GM19238 (cell line): ENCODE measurements around the gene POU2F3.

Experiments used
- DNase-seq: peaks from one replicate; pipeline ENCODE4 v3.0.0; 2011; ENCODE audit warnings: low spot score; ENCODE audit not compliant: insufficient read length

The POU2F3 gene

GRCh38 chr11:120316880-120317688 is 77.1 kb downstream of the POU2F3 start:
- DNase-seq, result no peak

- DNase-seq, result no peak
Measured at GRCh38 chr11:120317689-120318480, 77.9 kb downstream of the POU2F3 start.

DNA sequence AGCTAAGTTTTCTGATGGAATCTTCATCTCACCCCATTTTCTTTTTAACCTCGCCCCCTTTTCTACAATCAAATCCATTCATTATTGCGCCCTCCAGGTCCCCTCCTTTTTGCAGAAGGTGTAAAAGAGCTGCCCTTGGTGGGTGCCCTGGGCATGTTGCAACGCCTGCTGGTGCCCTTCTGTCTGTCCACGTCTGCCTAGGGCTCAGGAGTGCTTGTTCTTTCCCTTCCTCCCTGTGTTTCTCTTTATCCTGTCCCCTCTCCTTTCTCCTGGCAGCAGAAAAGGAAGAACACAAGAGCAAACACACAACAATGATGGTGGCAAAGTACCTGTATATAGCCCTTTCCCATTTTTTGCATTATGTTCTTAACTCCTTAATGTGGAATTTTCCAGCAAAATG is 79.0 kb downstream of the POU2F3 start:
- DNase-seq, result no peak

- no peak for DNase-seq
Measured at GRCh38 chr11:120324932-120325810, 85.2 kb downstream of the POU2F3 start, which contains the start of gene TLCD5. TLCD5 (plus strand) TSS chr11:120325299; CDS start chr11:120327442, 2,143 bp downstream.

- DNase-seq, result no peak
Measured at GRCh38 chr11:120326228-120326627, 86.3 kb downstream of the POU2F3 start.

DNA sequence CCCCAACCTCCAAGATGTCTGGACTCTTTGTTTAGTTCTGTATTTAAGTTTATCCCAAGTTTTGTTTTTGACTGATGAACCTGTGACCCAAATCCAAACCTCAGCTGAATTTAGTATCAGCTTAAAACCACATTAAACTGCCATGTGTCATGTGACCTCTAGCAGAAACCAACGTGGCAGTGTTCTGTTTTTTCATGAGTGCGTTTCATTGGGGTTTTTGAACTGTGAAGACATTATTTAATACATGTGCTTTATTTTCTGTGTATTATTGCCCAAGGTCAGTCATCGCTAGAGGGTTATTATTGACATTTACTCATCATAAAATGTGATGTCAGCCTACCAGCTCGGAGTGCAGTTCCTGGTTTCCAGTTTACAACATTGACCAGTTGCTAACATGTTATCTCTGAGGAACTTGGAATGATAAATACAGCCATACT is 86.9 kb downstream of the POU2F3 start:
- no peak for DNase-seq

DNA sequence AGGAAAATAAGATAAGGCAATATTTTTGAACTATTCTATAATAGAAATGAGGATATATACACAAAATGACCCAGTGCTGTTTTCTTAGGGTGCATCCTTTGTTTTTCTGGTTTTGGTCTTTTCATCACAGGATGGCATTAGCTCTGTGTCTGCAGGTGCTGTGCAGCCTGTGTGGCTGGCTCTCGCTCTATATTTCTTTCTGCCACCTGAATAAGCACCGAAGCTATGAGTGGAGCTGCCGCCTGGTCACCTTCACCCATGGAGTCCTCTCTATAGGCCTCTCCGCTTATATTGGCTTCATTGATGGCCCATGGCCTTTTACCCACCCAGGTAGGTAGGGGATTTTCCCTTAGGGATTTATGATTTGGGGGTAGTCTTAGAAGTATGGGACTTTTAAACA is 87.4 kb downstream of the POU2F3 start:
- no peak for DNase-seq

DNA sequence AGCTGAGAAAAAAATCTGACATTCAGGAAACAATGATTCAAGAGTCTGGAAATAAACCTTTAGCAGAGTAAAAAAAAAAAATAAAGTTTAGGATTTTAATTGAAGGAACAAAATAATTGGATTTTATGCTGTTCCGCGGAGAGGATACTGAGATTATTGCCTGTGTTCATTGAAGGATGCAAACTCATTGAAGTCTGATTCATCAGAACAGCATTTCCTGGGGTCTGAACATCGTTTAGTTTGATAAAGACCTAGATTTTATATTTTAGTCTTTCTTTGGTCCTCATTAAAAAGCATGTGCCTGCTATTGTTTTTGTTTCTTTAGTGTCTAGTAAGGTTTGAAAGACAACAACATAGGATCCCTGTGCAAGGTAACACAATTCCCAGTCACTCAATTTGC is 89.6 kb downstream of the POU2F3 start:
- DNase-seq, result no peak

DNA sequence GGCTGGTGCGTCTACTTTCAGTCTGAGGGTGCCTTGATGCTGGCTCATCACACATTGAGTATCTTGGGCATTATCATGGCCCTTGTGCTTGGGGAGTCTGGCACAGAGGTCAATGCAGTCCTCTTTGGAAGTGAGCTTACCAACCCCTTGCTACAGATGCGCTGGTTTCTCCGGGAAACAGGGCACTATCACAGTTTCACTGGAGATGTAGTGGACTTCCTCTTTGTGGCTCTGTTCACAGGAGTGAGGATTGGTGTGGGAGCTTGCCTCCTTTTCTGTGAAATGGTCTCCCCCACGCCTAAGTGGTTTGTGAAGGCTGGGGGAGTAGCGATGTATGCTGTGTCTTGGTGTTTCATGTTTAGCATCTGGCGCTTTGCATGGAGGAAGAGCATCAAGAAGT is 90.1 kb downstream of the POU2F3 start:
- no peak for DNase-seq

- DNase-seq, result no peak
Measured at GRCh38 chr11:120331301-120331996, 91.5 kb downstream of the POU2F3 start.

- no peak for DNase-seq
Measured at GRCh38 chr11:120332822-120333716, 93.1 kb downstream of the POU2F3 start.

GRCh38 chr11:120333801-120334200 is 93.9 kb downstream of the POU2F3 start:
- DNase-seq, result no peak

DNA sequence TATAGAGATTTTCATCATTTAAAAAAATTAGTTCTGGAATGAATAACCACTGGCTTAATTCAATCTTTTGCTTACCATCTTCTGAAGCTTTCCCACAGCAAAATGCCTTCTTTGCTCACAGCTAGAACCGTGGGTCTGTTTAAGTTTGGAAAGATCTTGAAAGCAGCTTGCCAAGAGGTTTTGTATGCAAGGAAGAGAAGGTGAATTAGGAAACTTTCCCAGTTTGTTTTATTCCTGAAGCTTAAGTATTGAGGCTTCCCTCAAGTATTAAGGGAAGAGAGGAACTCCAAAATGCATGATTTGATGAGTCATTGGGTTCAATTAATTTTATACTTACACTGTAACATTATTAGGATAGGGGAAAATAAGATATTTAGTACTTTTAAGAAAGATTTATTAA is 94.4 kb downstream of the POU2F3 start:
- DNase-seq, result no peak

DNA sequence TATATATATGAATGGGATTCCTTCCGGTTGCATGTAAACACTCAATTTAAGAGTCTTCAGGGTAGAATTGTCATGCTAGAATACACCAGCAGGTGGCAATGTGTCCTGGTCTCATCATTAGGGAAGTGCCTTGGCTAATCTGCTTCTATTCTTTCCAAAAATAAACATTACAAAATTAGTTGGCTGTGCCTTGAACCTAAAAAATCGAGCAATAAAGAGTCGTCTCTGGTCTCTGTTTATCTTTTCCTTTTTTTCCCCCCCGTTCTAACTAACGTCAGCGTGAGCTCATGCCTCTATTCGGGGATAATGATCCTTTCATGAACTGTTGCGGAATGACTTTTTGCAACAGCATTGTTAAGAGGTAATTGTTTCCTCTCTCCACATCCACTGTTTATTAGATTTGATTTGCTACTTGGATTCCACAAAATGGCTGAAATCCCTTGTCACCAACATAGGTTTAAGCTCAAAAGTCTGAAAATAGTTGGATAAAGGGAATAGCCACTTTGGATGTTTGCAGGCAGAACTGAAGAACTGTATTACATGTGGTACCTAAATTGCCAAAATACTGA is 95.0 kb downstream of the POU2F3 start:
- DNase-seq, result peak; percentile 49

DNA sequence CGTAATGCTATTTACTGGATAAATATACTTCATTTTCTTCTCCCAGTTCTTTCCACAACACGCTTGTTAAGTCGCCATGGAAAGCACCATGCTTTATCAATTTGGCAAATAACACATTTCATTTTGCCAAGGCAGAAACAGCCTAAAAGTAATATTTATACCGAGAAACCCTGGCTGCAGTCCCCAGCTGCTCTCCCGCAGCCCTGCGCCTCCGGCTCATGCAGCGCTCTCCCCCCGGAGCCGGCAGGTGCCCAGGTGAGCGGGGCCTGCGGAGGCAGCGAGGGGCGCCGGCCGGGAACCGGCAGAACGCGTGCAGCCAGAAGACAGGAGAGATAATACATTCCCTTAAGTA is 95.6 kb downstream of the POU2F3 start:
- no peak for DNase-seq

GRCh38 chr11:120335908-120336640 is 96.1 kb downstream of the POU2F3 start, which contains the start of gene ARHGEF12:
ARHGEF12 (plus strand) TSS chr11:120336413; CDS start chr11:120337244, 831 bp downstream.
- peak; percentile 84 for DNase-seq

GRCh38 chr11:120336641-120337354 is 96.9 kb downstream of the POU2F3 start:
- DNase-seq, result peak; percentile 63
